A549 (cell line): ENCODE data around the gene NOTCH3.

Experiments used
- CBX2 ChIP-seq: fragments of 200-600 bp; sonication (generic); IDR thresholded peaks from 2 replicates; pipeline ENCODE4 v1.6.1; 2016; ENCODE audit warnings: low read depth, mild to moderate bottlenecking, borderline replicate concordance
- CEBPB ChIP-seq, 2 experiments: fragments of >200 bp in 1 of 2; sonication (Bioruptor Twin) in 1 of 2; formaldehyde crosslinking in 1 of 2; IDR thresholded peaks; 2 replicates each; pipeline ENCODE4 v1.6.1; 2012 to 2016
- CHD2 ChIP-seq: fragments of 150-350 bp; IDR thresholded peaks from 2 replicates; pipeline ENCODE4 v1.6.1; 2014; ENCODE audit warnings: low read length; ENCODE audit not compliant: partially characterized antibody
- CHD4 ChIP-seq: fragments of 200-600 bp; sonication (generic); IDR thresholded peaks from 2 replicates; pipeline ENCODE4 v1.6.1; 2016; ENCODE audit warnings: antibody characterized with exemption, mild to moderate bottlenecking, borderline replicate concordance
- ESRRA ChIP-seq: fragments of 150-350 bp; IDR thresholded peaks from 2 replicates; pipeline ENCODE4 v1.6.1; 2014; ENCODE audit warnings: mild to moderate bottlenecking, low read length, borderline replicate concordance
- FOSB ChIP-seq: fragments of 250-450 bp; sonication (Bioruptor Pico); IDR thresholded peaks from 2 replicates; pipeline ENCODE4 v1.5.0; 2020; ENCODE audit warnings: mild to moderate bottlenecking, moderate library complexity
- JUNB ChIP-seq: fragments of >200 bp; sonication (Bioruptor Twin); formaldehyde crosslinking; IDR thresholded peaks from 2 replicates; pipeline ENCODE4 v1.6.1; 2016
- MAZ ChIP-seq: fragments of 150-350 bp; IDR thresholded peaks from 2 replicates; pipeline ENCODE4 v1.6.1; 2014; ENCODE audit warnings: antibody characterized with exemption, low read depth, low read length, borderline replicate concordance
- POLR2A ChIP-seq: IDR thresholded peaks from 2 replicates; pipeline ENCODE4 v1.6.1; 2012; ENCODE audit warnings: mild to moderate bottlenecking, low read length
- RFX5 ChIP-seq: fragments of 450-650 bp; IDR thresholded peaks from 2 replicates; pipeline ENCODE4 v1.7.1; 2014; ENCODE audit warnings: antibody characterized with exemption, mild to moderate bottlenecking, moderate library complexity
- SMC3 ChIP-seq: fragments of >200 bp; sonication (Bioruptor Twin); formaldehyde crosslinking; IDR thresholded peaks from 3 replicates; pipeline ENCODE4 v1.6.1; 2018; ENCODE audit warnings: inconsistent platforms
- ZFP36 ChIP-seq: fragments of 450-650 bp; IDR thresholded peaks from 2 replicates; pipeline ENCODE4 v1.6.1; 2014; ENCODE audit warnings: borderline replicate concordance; ENCODE audit not compliant: partially characterized antibody
- TF ChIP-seq, protein P1 (sequence below): fragments of >200 bp; sonication (Bioruptor Twin); formaldehyde crosslinking; IDR thresholded peaks from 3 replicates; pipeline ENCODE4 v1.5.1; 2016

DNA sequence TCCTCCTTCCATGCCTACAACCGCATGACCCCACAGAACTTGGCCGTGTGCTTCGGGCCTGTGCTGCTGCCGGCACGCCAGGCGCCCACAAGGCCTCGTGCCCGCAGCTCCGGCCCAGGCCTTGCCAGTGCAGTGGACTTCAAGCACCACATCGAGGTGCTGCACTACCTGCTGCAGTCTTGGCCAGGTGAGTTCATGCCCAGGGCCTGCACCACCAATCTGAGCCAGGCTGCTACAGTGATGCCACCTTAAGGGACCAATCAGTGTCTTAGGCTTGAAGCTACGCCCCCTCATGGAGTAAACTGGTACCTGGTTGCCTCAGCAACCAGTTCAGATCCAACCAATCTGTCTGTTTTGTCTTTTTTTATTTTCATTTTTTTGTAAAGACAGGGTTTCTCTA, 88.4 kb downstream of the NOTCH3 start:
- no peak for TF ChIP-seq POLR2A
- no peak for TF ChIP-seq SMC3
- TF ChIP-seq, protein P1, sequence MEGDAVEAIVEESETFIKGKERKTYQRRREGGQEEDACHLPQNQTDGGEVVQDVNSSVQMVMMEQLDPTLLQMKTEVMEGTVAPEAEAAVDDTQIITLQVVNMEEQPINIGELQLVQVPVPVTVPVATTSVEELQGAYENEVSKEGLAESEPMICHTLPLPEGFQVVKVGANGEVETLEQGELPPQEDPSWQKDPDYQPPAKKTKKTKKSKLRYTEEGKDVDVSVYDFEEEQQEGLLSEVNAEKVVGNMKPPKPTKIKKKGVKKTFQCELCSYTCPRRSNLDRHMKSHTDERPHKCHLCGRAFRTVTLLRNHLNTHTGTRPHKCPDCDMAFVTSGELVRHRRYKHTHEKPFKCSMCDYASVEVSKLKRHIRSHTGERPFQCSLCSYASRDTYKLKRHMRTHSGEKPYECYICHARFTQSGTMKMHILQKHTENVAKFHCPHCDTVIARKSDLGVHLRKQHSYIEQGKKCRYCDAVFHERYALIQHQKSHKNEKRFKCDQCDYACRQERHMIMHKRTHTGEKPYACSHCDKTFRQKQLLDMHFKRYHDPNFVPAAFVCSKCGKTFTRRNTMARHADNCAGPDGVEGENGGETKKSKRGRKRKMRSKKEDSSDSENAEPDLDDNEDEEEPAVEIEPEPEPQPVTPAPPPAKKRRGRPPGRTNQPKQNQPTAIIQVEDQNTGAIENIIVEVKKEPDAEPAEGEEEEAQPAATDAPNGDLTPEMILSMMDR, result no peak
- TF ChIP-seq ZFP36, result no peak
- no peak for TF ChIP-seq CEBPB (IDR thresholded peaks at IDR 0.05)
- TF ChIP-seq CBX2, result no peak
- no peak for TF ChIP-seq MAZ
- TF ChIP-seq FOSB (CRISPR knock-in tag), result no peak
- TF ChIP-seq JUNB, result no peak
- no peak for TF ChIP-seq ESRRA
- no peak for TF ChIP-seq CHD4
- no peak for TF ChIP-seq RFX5
- TF ChIP-seq CHD2, result no peak
